Epithelial cell of proximal tubule (primary cell): ENCODE measurements around the gene SPNS3. TPM values are rescaled to one million over a fixed set of nuclear protein-coding genes. Genes with fewer than 3 reads are reported as not detected.

ENCODE experiments used
- DNase-seq: peaks from one replicate; pipeline ENCODE4 v3.0.0-alpha.2; 2011; ENCODE audit warnings: low read depth
- H3K4me3 ChIP-seq: 2 replicates; pipeline ENCODE4 v1.5.1; 2011; ENCODE audit warnings: low read depth, mild to moderate bottlenecking, low read length
- CTCF ChIP-seq: conservative IDR thresholded peaks from 2 replicates; pipeline ENCODE4 v1.5.1; 2012; ENCODE audit warnings: low read depth, mild to moderate bottlenecking, low read length
- total RNA-seq: library from RNA; depleted of rRNA; stranded (reverse); fragments of >200 nt; gene quantifications from 2 replicates; pipeline ENCODE4 v1.2.3, GENCODE V29; 2015

The SPNS3 gene
- total RNA-seq, 1 donor from 2014 or later: 0.75 TPM

- no peak for DNase-seq
- no peak for TF ChIP-seq CTCF
- H3K4me3 ChIP-seq: no peak overlapping the region
Measured at GRCh38 chr17:4465786-4466185, 32.0 kb downstream of the SPNS3 start.

GRCh38 chr17:4467287-4467686 lies 33.5 kb downstream of the SPNS3 start:
- no peak for TF ChIP-seq CTCF
- H3K4me3 ChIP-seq: no peak overlapping the region
- DNase-seq: no peak

- no peak for DNase-seq
- TF ChIP-seq CTCF: no peak
- H3K4me3 ChIP-seq: no peak overlapping the region
Measured at GRCh38 chr17:4469552-4469951, 35.8 kb downstream of the SPNS3 start.

- H3K4me3 ChIP-seq: no peak overlapping the region
- no peak for TF ChIP-seq CTCF
- DNase-seq: no peak
Measured at GRCh38 chr17:4472286-4472685, 38.5 kb downstream of the SPNS3 start.

- no peak for TF ChIP-seq CTCF
- DNase-seq: no peak
Measured at GRCh38 chr17:4474093-4474492, 40.4 kb downstream of the SPNS3 start.

GRCh38 chr17:4475001-4475400 lies 41.3 kb downstream of the SPNS3 start:
- DNase-seq: no peak
- no peak overlapping the region for H3K4me3 ChIP-seq
- TF ChIP-seq CTCF: no peak

More at GRCh38 chr17:4474093-4474492, 40.4 kb downstream of the SPNS3 start:
- no peak overlapping the region for H3K4me3 ChIP-seq

- no peak for TF ChIP-seq CTCF
- H3K4me3 ChIP-seq: no peak overlapping the region
Measured at GRCh38 chr17:4475463-4475862, 41.7 kb downstream of the SPNS3 start.

More at GRCh38 chr17:4475463-4475862, 41.7 kb downstream of the SPNS3 start:
- no peak for DNase-seq
